CD14-positive monocyte (primary cell): ENCODE results near the gene MID1IP1. TPM values are rescaled to one million over a fixed set of nuclear protein-coding genes. Genes with fewer than 3 reads are reported as not detected.
A peak's percentile ranks its signal among the peaks of the same experiment; 100 is the strongest.

Experiments
- DNase-seq, 3 donors: peaks; one replicate each; pipeline ENCODE4 v3.0.0-alpha.2; 2011 to 2022
- H2AFZ ChIP-seq: 2 replicates; pipeline ENCODE4 v1.6.0; 2012; ENCODE audit warnings: mild to moderate bottlenecking, low read depth, low read length, inconsistent platforms; ENCODE audit not compliant: insufficient read depth, poor library complexity, severe bottlenecking
- H3K27ac ChIP-seq, 2 donors: 1 replicate in 1 of 2; 2 replicates in 1 of 2; pipeline ENCODE4 v1.5.1; 2012 to 2013; ENCODE audit warnings: low read length in 2 of 2, control low read depth in 1 of 2, inconsistent platforms in 1 of 2, low read depth in 1 of 2, mild to moderate bottlenecking in 1 of 2
- H3K27me3 ChIP-seq, 2 donors: one replicate each; pipeline versions ENCODE4 v1.6.0 to v1.6.1; 2011 to 2013; ENCODE audit warnings: low read length in 2 of 2; ENCODE audit not compliant: control insufficient read depth in 2 of 2, insufficient read depth in 2 of 2
- H3K36me3 ChIP-seq, 2 donors: replicated peaks in 1 of 2; 1 replicate in 1 of 2; 2 replicates in 1 of 2; pipeline versions ENCODE4 v1.5.1 to v1.6.1; 2012 to 2013; ENCODE audit warnings: low read length in 2 of 2, control low read depth in 1 of 2, inconsistent platforms in 1 of 2, mild to moderate bottlenecking in 1 of 2; ENCODE audit not compliant: insufficient read depth in 2 of 2, control insufficient read depth in 1 of 2
- H3K4me1 ChIP-seq, 2 donors: 1 replicate in 1 of 2; 2 replicates in 1 of 2; pipeline versions ENCODE4 v1.5.1 to v1.6.1; 2012 to 2013; ENCODE audit warnings: low read length in 2 of 2, control low read depth in 1 of 2, inconsistent platforms in 1 of 2, mild to moderate bottlenecking in 1 of 2, moderate library complexity in 1 of 2; ENCODE audit not compliant: insufficient read depth in 2 of 2, control insufficient read depth in 1 of 2
- H3K4me2 ChIP-seq: replicated peaks from 2 replicates; pipeline ENCODE3; 2012; ENCODE audit warnings: low read length, moderate library complexity, mild to moderate bottlenecking; ENCODE audit not compliant: poor library complexity, severe bottlenecking; ENCODE audit errors: extremely low read depth
- H3K4me3 ChIP-seq, 3 experiments: fragments of 200-600 bp in 1 of 3; sonication (generic) in 1 of 3; replicated peaks in 1 of 3; 1 replicate in 2 of 3; 2 replicates in 1 of 3; pipeline ENCODE4 v1.5.1; 2011 to 2013; ENCODE audit warnings: low read length in 3 of 3, mild to moderate bottlenecking in 3 of 3, control low read depth in 2 of 3, low read depth in 2 of 3, inconsistent platforms in 1 of 3, moderate library complexity in 1 of 3
- H3K79me2 ChIP-seq: 2 replicates; pipeline ENCODE4 v1.6.0; 2012; ENCODE audit warnings: mild to moderate bottlenecking, control low read depth, inconsistent platforms, low read length, moderate library complexity; ENCODE audit not compliant: insufficient read depth
- H3K9ac ChIP-seq: 2 replicates; pipeline ENCODE4 v1.6.0; 2017; ENCODE audit warnings: low read length, mild to moderate bottlenecking; ENCODE audit not compliant: insufficient read depth, poor library complexity, severe bottlenecking
- H3K9me3 ChIP-seq, 2 donors: replicated peaks in 1 of 2; 1 replicate in 1 of 2; 2 replicates in 1 of 2; pipeline versions ENCODE4 v1.5.1 to v1.6.1; 2012 to 2013; ENCODE audit warnings: low read length in 2 of 2, control low read depth in 1 of 2; ENCODE audit not compliant: control insufficient read depth in 1 of 2, insufficient read depth in 1 of 2
- H4K20me1 ChIP-seq: 2 replicates; pipeline ENCODE4 v1.6.0; 2012; ENCODE audit warnings: mild to moderate bottlenecking, low read length, control low read depth, moderate library complexity; ENCODE audit not compliant: insufficient read depth
- H3K27ac Mint-ChIP-seq, 7 donors: one replicate each; pipeline ENCODE4 v1.8.0; 2020; ENCODE audit warnings: mild to moderate bottlenecking in 7 of 7, mixed read lengths in 7 of 7, moderate library complexity in 6 of 7, inconsistent platforms in 2 of 7
- H3K27me3 Mint-ChIP-seq, 3 donors: one replicate each; pipeline ENCODE4 v1.8.0; 2021 to 2022; ENCODE audit warnings: low read depth in 3 of 3, mild to moderate bottlenecking in 3 of 3, mixed read lengths in 3 of 3, moderate library complexity in 3 of 3, inconsistent platforms in 1 of 3
- H3K36me3 Mint-ChIP-seq, 2 donors: one replicate each; pipeline ENCODE4 v1.8.0; 2020; ENCODE audit warnings: mixed read lengths in 2 of 2, inconsistent platforms in 1 of 2, mild to moderate bottlenecking in 1 of 2
- H3K4me1 Mint-ChIP-seq: one replicate; pipeline ENCODE4 v1.8.0; 2020; ENCODE audit warnings: mild to moderate bottlenecking, mixed read lengths
- H3K4me3 Mint-ChIP-seq, 2 donors: one replicate each; pipeline ENCODE4 v1.8.0; 2020; ENCODE audit warnings: mild to moderate bottlenecking in 2 of 2, mixed read lengths in 2 of 2, moderate library complexity in 1 of 2
- H3K9me3 Mint-ChIP-seq, 7 donors: one replicate each; pipeline ENCODE4 v1.8.0; 2020 to 2022; ENCODE audit warnings: mixed read lengths in 7 of 7, mild to moderate bottlenecking in 6 of 7, moderate library complexity in 6 of 7, inconsistent platforms in 2 of 7
- CTCF ChIP-seq: fragments of 200-600 bp; IDR thresholded peaks from one replicate; pipeline ENCODE4 v1.8.0; 2022; ENCODE audit warnings: antibody characterized with exemption, mild to moderate bottlenecking
- WGBS: methylation state at CpG from one replicate; pipeline ENCODE4 v1.1.5; 2013; ENCODE audit warnings: missing lambda C conversion rate; ENCODE audit not compliant: insufficient coverage; 5-methylcytosine and 5-hydroxymethylcytosine counted together
- intact Hi-C, 2 donors: fragments of 100-400 bp; cut with micrococcal nuclease; formaldehyde crosslinking; loops; one replicate each; pipeline versions ENCODE4 v1.15.0 to v1.15.1; 2023
- polyA plus RNA-seq, 3 donors: library from polyadenylated mRNA; depleted of rRNA in 1 of 3; unstranded in 2 of 3; stranded (reverse) in 1 of 3; fragments of 300-500 nt in 2 of 3; fragments of >200 nt in 1 of 3; fragmentation: Illumina TruSeq in 2 of 3; gene quantifications; 1 replicate in 2 of 3; 2 replicates in 1 of 3; pipeline ENCODE4 v1.2.3, GENCODE V29; 2012 to 2021

Gene MID1IP1
- polyA plus RNA-seq, 3 donors = 48.4 to 138 (median 55.5) TPM

- Histone ChIP-seq H3K4me1 (peaks cover 34 to 35% of the 10 kb centered on the region in 2 donors), H3K27me3 (no peaks in the 10 kb centered on the region), H3K36me3 (no peaks in the 10 kb centered on the region), H3K27ac (peak overlapping the region; percentile 79 to 89), H2AFZ (no peak overlapping the region), H3K4me3 (peak overlapping the region in 2 of 3 experiments; percentile 88 to 91), H3K4me2 (peak overlapping the region; percentile 78), H4K20me1 (no peaks in the 10 kb centered on the region), H3K79me2 (peaks cover 58% of the 10 kb centered on the region), H3K9ac (peak overlapping the region; percentile 85), H3K9me3 (peaks cover 0 to 12% of the 10 kb centered on the region in 2 donors)
- TF ChIP-seq CTCF = no peak
- no CpG with 5 or more reads among the region's 3 CpGs for WGBS
- peak overlapping the region; percentile 88 to 93 for H3K4me3 Mint-ChIP-seq
- no peak for DNase-seq
- H3K9me3 Mint-ChIP-seq = peaks cover 0 to 29% (median 3%) of the 10 kb centered on the region in 7 donors
- intact Hi-C loops = loop anchor here (5.0 to 10.0 kb wide), 5 partner anchors 44 to 344 kb away; no protein-coding TSS in a partner anchor
- peaks cover 0 to 2% of the 10 kb centered on the region in 2 donors for H3K36me3 Mint-ChIP-seq
- peaks cover 32% of the 10 kb centered on the region for H3K4me1 Mint-ChIP-seq
- H3K27ac Mint-ChIP-seq = peak overlapping the region; percentile 88 to 98 (median 96)
- H3K27me3 Mint-ChIP-seq = peaks cover 0 to 17% (median 0%) of the 10 kb centered on the region in 3 donors
These were observed 2.0 kb downstream of the MID1IP1 start for GRCh38 chrX:38803243-38803587.

- Histone ChIP-seq H3K9ac (peak overlapping the region; percentile 85), H3K4me3 (peak overlapping the region; percentile 60 to 91 (median 88)), H3K4me1 (peaks cover 37 to 41% of the 10 kb centered on the region in 2 donors), H3K79me2 (peaks cover 64% of the 10 kb centered on the region), H2AFZ (peak overlapping the region; percentile 15), H3K9me3 (peaks cover 0 to 12% of the 10 kb centered on the region in 2 donors), H3K36me3 (no peaks in the 10 kb centered on the region), H3K27ac (peak overlapping the region; percentile 79 to 89), H4K20me1 (no peaks in the 10 kb centered on the region), H3K27me3 (no peaks in the 10 kb centered on the region), H3K4me2 (peak overlapping the region; percentile 78)
- Mint-ChIP-seq H3K4me1 (peaks cover 35% of the 10 kb centered on the region), H3K27me3 (peaks cover 0 to 17% (median 0%) of the 10 kb centered on the region in 3 donors), H3K27ac (peak overlapping the region; percentile 88 to 98 (median 96)), H3K4me3 (peak overlapping the region; percentile 88 to 93), H3K36me3 (peaks cover 0 to 4% of the 10 kb centered on the region in 2 donors), H3K9me3 (peaks cover 0 to 29% (median 3%) of the 10 kb centered on the region in 7 donors)
- DNase-seq = peak; percentile 63 to 86 (median 83)
- 1% methylated on average over 45 of the region's 64 CpGs for WGBS
- intact Hi-C loops = loop anchor here (5.0 to 10.0 kb wide), 5 partner anchors 43 to 343 kb away; no protein-coding TSS in a partner anchor
- TF ChIP-seq CTCF = no peak
These were observed 2.6 kb downstream of the MID1IP1 start for GRCh38 chrX:38803588-38804431.
